Muscle of leg (tissue), 9 donors: ENCODE measurements around the gene LAT. TPM values are rescaled to one million over a fixed set of nuclear protein-coding genes. Genes with fewer than 3 reads are reported as not detected.

Experiments
- polyA plus RNA-seq, 8 donors: library from polyadenylated mRNA; unstranded; fragments of 120-200 nt; gene quantifications; one replicate each; pipeline versions ENCODE4 v1.2.1 to v1.2.3, GENCODE V29; 2013; ENCODE audit warnings: inconsistent platforms in 1 of 8, low replicate concordance in 1 of 8; ENCODE audit not compliant: insufficient read length in 8 of 8, insufficient read depth in 1 of 8
- total RNA-seq: library from RNA; stranded (reverse); fragments of 120-200 nt; gene quantifications from one replicate; pipeline ENCODE4 v1.2.4, GENCODE V29; 2013

The LAT gene
- total and polyA plus RNA-seq, 9 donors = 1.4 to 3.9 (median 3.2) TPM

Other genes starting within 250 kb of the LAT start
- gene NPIPB9, start 233.3 kb upstream of the LAT start, total RNA-seq = 1.2 TPM
- gene NPIPB9, start 233.3 kb upstream of the LAT start, polyA plus RNA-seq = 1 to 10 TPM in 3 of 8 donors, under 1 TPM in 5; 0.49 to 2.8 (median 0.85) TPM
- gene ATXN2L, start 162.1 kb upstream of the LAT start, total RNA-seq = 27.1 TPM
- gene ATXN2L, start 162.1 kb upstream of the LAT start, polyA plus RNA-seq = 100 to 1,000 TPM in 2 of 8 donors, 10 to 100 TPM in 6; 66.4 to 107 (median 87.2) TPM
- gene TUFM, start 138.7 kb upstream of the LAT start, total RNA-seq = 87.9 TPM
- 100 to 1,000 TPM; 151 to 193 (median 163) TPM for gene TUFM, start 138.7 kb upstream of the LAT start, polyA plus RNA-seq
- 22.3 TPM for gene SH2B1, start 121.2 kb upstream of the LAT start, total RNA-seq
- gene SH2B1, start 121.2 kb upstream of the LAT start, polyA plus RNA-seq = 10 to 100 TPM; 33.6 to 55.8 (median 47.6) TPM
- gene ATP2A1, start 106.6 kb upstream of the LAT start, total RNA-seq = 280 TPM
- gene ATP2A1, start 106.6 kb upstream of the LAT start, polyA plus RNA-seq = 100 to 1,000 TPM; 168 to 587 (median 468) TPM
- 11.6 TPM for gene RABEP2, start 59.8 kb upstream of the LAT start, total RNA-seq
- 10 to 100 TPM; 13.1 to 19.3 (median 15.5) TPM for gene RABEP2, start 59.8 kb upstream of the LAT start, polyA plus RNA-seq
- gene CD19, start 53.1 kb upstream of the LAT start, total RNA-seq = 0.13 TPM
- under 1 TPM; 0.12 to 0.85 (median 0.31) TPM for gene CD19, start 53.1 kb upstream of the LAT start, polyA plus RNA-seq
- 14.2 TPM for gene NFATC2IP, start 34.1 kb upstream of the LAT start, total RNA-seq
- gene NFATC2IP, start 34.1 kb upstream of the LAT start, polyA plus RNA-seq = 10 to 100 TPM; 12.7 to 35.8 (median 20.0) TPM
- 12.0 TPM for gene SPNS1, start 10.3 kb upstream of the LAT start, total RNA-seq
- gene SPNS1, start 10.3 kb upstream of the LAT start, polyA plus RNA-seq = 10 to 100 TPM; 24.9 to 33.6 (median 29.4) TPM